ENCODE measurements around the gene PITPNM1.

PITPNM1 gene

DNA sequence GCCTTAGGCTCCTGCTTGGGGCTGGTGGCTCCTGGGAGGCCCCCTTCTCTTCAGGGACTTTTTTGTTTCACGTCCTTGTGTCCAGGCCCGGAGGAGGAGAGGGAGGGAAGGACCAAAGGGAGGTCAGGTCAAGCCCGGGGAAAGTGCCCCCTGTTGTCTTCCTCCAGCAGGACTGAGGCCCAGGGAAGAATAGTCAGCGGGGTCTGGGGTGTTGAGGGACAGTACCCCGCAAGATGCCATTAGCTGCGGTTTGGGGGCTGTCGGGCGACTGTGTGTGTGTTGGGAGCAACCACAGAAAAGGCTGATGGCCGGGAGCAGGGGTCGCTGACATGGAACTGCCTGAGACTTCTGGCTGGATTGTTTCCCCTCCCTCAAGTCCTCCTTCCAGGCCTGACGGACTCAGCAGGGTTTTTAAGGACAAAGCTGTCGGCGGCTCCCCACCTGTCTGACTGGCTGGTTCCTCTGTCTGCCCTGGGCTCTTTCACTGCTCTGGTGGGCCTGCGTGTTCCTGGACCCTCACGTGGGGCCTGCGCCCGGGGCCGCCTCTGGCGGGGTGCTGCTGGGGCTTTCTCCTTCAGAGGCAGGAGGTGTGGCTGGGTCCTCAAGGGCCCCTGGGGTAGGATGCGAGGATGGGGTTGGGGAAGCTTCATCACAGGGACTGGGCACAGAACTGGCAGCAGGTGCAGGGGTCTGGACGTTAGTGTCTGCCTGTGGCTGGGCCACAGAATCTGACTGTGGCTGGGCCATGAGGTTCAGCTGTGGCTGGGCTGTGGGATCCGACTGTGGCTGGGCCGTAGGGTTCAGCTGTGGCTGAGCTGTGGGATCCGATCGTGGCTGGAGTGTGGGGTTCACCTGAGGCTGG, 54.1 kb downstream of the PITPNM1 start:
- no peak overlapping the region for H3K4me3 Mint-ChIP-seq
- no peaks in the 10 kb centered on the region for H3K36me3 Mint-ChIP-seq (ENCODE audit: low read depth)
- peaks cover 3% of the 10 kb centered on the region for H3K27me3 Mint-ChIP-seq
- intact Hi-C loops (cut with micrococcal nuclease) = no loop called here
- no peaks in the 10 kb centered on the region for H3K9me3 Mint-ChIP-seq
- H3K4me1 Mint-ChIP-seq (ENCODE audit: low read depth) = peaks cover 71% of the 10 kb centered on the region
- peak overlapping the region; percentile 87 for H3K27ac Mint-ChIP-seq

DNA sequence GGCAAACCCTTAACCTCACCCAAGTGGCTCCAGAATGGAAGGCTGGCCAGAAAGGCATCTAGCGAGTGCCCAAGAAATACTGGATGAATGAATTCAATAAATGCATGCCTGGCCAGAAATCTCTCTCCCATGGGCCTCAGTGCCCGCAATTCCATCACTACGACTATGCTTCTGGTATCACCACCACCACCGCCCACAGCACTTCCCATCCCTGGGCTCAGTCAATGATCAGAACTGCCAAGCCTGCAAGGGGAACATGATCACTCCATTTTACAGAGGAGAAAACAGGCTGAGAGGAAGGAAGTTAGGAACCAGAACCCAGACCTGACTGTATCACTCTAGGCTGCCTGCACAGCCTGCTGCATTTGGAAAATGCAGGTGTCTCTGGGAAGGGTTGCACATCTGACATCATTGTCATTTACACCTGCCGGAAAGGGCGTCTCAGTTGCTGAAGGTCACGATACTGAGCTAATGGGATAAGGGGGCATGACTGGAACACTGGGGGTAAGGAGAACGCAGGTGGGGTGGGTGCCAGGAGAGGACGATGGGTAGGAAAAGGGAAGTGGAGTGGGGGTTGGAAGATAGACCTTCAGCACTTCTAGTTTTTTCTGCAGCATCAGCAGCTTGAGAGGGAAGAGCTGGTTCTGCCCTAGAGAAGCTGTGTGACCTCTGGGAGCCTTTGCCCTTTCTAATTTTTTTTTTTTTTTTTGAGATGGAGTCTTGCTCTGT, 55.9 kb downstream of the PITPNM1 start:
- peaks cover 69% of the 10 kb centered on the region for H3K4me1 Mint-ChIP-seq (ENCODE audit: low read depth)
- no peaks in the 10 kb centered on the region for H3K9me3 Mint-ChIP-seq
- H3K27ac Mint-ChIP-seq = peak overlapping the region; percentile 87
- H3K36me3 Mint-ChIP-seq (ENCODE audit: low read depth) = no peaks in the 10 kb centered on the region
- H3K4me3 Mint-ChIP-seq = peak overlapping the region; percentile 37
- peaks cover 2% of the 10 kb centered on the region for H3K27me3 Mint-ChIP-seq
- intact Hi-C loops (cut with micrococcal nuclease) = no loop called here

DNA sequence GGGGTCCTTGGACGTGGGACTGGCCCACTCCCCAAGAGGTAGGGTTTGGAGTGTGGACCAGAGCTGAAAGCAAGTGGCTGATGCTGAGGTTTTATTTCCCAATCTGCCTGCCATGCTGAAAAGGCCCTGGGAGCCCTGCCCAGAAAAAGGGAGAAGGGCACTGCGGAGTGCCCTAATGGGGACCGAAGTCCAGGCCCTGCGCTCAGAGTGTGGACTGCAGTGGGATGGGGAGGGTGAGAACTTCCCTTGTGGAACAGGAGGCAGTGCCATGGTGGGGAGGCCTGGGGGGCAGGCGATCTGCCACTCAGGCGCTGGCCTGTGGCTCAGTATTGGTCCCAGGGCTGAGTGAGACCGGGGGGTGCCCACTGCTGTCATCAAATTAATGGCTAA, 56.9 kb downstream of the PITPNM1 start:
- intact Hi-C loops (cut with micrococcal nuclease) = no loop called here
- Mint-ChIP-seq H3K36me3 (ENCODE audit: low read depth) (no peaks in the 10 kb centered on the region), H3K9me3 (no peaks in the 10 kb centered on the region), H3K4me3 (no peak overlapping the region), H3K27ac (peak overlapping the region; percentile 57), H3K27me3 (peaks cover 2% of the 10 kb centered on the region), H3K4me1 (ENCODE audit: low read depth) (peaks cover 70% of the 10 kb centered on the region)

GRCh38 chr11:67445515-67445914, 59.6 kb downstream of the PITPNM1 start:
- intact Hi-C loops (cut with micrococcal nuclease) = no loop called here
- H3K27me3 Mint-ChIP-seq = peaks cover 2% of the 10 kb centered on the region
- no peaks in the 10 kb centered on the region for H3K9me3 Mint-ChIP-seq
- H3K4me3 Mint-ChIP-seq = no peak overlapping the region
- H3K27ac Mint-ChIP-seq = peak overlapping the region; percentile 91
- peaks cover 26% of the 10 kb centered on the region for H3K36me3 Mint-ChIP-seq (ENCODE audit: low read depth)
- H3K4me1 Mint-ChIP-seq (ENCODE audit: low read depth) = peaks cover 73% of the 10 kb centered on the region

DNA sequence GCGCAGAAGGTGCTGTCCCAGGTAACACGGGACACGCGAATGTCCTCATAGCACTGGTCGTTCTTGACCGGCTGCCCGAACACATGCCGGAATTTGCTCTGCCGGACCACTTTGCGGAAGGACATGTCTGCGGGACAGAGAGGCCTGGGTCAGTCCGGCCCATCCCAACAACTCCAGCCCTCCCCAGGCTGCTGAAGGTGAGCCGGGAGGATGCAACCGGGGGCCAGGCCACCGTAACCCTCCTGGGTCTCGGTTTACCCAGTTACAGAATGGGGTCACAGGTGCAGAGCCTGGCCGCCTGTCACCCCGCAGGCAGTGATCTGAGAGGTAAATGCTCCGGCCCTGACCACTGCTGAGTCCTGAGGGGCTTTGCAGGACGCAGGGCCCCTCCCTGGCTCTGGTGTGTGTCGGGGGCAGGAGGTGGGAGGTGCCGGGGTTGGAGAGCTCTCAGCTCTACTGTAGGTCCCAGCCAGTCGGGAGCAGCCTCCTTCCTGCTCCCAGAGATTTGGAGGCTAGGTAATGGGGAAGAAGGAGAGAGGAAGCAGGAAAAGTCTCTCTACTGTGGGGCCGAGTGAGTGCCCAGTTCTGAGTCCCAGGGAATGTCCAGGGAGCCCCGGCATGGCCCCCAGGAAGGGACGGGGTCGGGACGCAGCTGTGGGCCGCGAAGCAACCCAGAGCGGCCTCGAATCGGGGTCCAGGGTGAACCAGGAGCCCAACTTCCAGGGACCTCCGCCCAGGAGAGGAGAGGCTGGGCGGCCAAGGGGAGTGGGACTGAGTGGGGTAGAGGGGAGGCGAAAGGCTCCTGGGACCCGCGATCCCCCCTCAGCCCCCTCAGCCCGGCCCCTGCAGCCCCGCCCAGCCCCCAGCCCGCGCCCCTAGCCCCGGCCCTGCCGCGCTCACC, 62.4 kb downstream of the PITPNM1 start:
- Mint-ChIP-seq H3K4me3 (peak overlapping the region; percentile 89), H3K9me3 (no peaks in the 10 kb centered on the region), H3K27me3 (peaks cover 2% of the 10 kb centered on the region), H3K4me1 (ENCODE audit: low read depth) (peaks cover 70% of the 10 kb centered on the region), H3K36me3 (ENCODE audit: low read depth) (peaks cover 53% of the 10 kb centered on the region), H3K27ac (peak overlapping the region; percentile 91)
- intact Hi-C loops (cut with micrococcal nuclease) = loop anchor here (1.0 to 2.0 kb wide), 2 partner anchors 26 to 41 kb away; partner anchors contain the start of genes AIP and TMEM134
